ENCODE results near the gene PALD1. TPM values are rescaled to one million over a fixed set of nuclear protein-coding genes. Genes with fewer than 3 reads are reported as not detected.

Gene PALD1
- total RNA-seq, 4 donors from 2014 or later: 5.4 to 10.9 (median 9.2) TPM

DNA sequence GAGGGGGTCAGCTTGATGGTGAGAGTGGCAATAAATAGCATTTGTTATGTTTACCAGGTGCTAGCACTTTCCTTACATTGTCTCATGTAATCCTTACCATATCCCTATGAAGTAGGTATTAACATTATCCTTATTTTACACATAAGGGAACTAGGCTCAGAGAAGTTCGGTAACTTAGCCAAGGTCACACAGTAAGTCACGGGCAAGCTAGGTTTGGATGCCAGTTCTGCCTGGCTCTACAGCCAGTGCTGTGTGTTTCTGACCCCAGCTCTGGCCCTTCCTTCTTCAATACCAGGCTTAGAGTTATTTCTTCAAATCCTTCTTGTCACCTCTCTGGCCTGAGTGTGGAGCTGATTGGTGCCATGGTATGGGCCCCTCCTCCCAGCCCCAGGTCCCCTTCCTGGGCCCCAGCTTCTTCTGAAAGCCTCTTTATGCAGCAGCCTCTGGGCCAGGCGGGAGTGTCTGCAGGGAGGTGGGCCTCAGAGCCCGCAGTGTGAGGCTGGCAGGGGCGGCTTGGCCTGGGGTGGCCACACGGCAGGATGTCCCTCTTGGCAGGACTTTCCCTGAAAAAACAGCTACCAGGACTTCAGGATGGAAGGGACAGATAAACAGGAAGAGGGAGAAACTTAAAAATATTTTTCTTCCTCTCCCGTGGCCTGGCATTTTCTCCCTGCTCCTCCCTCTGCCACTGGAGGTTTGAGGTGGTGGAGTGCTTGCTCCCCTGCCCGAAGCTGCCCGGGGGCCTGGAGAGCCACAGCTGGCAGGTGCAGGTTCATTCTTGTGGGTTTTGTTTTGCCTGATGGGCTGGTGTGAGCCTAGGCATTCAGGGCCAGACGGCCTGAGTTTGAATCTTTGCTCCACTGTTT lies 20.6 kb downstream of the PALD1 start:
- Histone ChIP-seq H3K27ac (peak overlapping the region in 2 of 4 donors; percentile 35 to 68), H3K9me3 (no peaks in the 10 kb centered on the region), H3K4me1 (peaks cover 0 to 34% (median 11%) of the 10 kb centered on the region in 4 donors), H3K4me3 (no peak overlapping the region), H3K36me3 (no peaks in the 10 kb centered on the region), H3K27me3 (no peaks in the 10 kb centered on the region)
- 36 to 44% methylated on average over 10 of the region's 10 CpGs for WGBS, 2 donors
- no peak for DNase-seq (ENCODE audit: low spot score in 2 of 2)
- TF ChIP-seq, protein P1, sequence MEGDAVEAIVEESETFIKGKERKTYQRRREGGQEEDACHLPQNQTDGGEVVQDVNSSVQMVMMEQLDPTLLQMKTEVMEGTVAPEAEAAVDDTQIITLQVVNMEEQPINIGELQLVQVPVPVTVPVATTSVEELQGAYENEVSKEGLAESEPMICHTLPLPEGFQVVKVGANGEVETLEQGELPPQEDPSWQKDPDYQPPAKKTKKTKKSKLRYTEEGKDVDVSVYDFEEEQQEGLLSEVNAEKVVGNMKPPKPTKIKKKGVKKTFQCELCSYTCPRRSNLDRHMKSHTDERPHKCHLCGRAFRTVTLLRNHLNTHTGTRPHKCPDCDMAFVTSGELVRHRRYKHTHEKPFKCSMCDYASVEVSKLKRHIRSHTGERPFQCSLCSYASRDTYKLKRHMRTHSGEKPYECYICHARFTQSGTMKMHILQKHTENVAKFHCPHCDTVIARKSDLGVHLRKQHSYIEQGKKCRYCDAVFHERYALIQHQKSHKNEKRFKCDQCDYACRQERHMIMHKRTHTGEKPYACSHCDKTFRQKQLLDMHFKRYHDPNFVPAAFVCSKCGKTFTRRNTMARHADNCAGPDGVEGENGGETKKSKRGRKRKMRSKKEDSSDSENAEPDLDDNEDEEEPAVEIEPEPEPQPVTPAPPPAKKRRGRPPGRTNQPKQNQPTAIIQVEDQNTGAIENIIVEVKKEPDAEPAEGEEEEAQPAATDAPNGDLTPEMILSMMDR (IDR thresholded peaks at IDR 0.05): no peak
- no peak for TF ChIP-seq POLR2A (IDR thresholded peaks at IDR 0.05)
- no peak for TF ChIP-seq EP300 (IDR thresholded peaks at IDR 0.05)

DNA sequence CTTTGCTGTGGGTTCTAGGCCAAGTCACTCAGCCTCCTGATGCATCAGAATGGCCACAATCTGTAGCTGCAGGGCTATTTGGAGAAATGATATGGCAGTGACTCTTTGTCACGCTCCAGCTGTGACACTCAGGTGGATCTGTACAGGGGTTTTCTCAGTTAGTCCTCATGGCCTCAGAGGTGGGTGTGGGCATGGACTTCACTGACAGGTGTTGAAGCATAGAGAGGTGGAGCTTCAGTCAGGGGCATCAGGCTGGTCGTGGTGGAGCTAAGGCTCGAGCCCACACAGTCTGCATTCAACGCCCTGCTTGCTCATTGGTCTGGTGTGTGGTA lies 21.2 kb downstream of the PALD1 start:
- Histone ChIP-seq H3K36me3 (no peaks in the 10 kb centered on the region), H3K27me3 (no peaks in the 10 kb centered on the region), H3K4me3 (no peak overlapping the region), H3K27ac (peak overlapping the region in 2 of 4 donors; percentile 35 to 68), H3K9me3 (no peaks in the 10 kb centered on the region), H3K4me1 (peaks cover 0 to 34% (median 9%) of the 10 kb centered on the region in 4 donors)
- TF ChIP-seq POLR2A (IDR thresholded peaks at IDR 0.05): no peak
- DNase-seq (ENCODE audit: low spot score in 2 of 2): no peak
- 83 to 86% methylated on average over 4 of the region's 4 CpGs for WGBS, 2 donors

DNA sequence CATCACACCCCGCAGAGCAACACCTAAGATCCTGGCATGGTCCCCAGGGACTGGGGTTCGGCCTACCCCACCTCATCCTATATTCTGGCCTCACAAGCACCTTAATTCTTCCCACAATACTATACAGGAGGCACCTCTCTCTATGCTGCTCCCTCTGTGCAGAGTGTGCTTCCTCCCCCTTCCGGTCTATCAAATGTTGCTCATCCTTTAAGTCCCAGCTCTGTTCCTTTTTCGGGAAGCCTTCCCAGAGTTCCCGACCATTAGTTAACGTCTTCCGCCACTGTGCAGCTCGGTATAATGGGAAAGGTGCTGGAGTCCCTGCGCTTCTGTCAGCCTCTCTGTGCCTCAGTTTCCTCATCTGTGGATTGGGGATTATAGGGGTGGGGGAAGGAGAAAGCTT lies 21.8 kb downstream of the PALD1 start:
- H3K27me3 ChIP-seq: no peaks in the 10 kb centered on the region
- TF ChIP-seq EP300 (IDR thresholded peaks at IDR 0.05): no peak
- no peak for TF ChIP-seq POLR2A (IDR thresholded peaks at IDR 0.05)
- TF ChIP-seq, protein P1 (IDR thresholded peaks at IDR 0.05): no peak
- H3K4me1 ChIP-seq: peaks cover 0 to 34% (median 7%) of the 10 kb centered on the region in 4 donors
- H3K36me3 ChIP-seq: no peaks in the 10 kb centered on the region
- no peak overlapping the region for H3K4me3 ChIP-seq
- 75 to 96% methylated on average over 9 of the region's 9 CpGs for WGBS, 2 donors
- DNase-seq (ENCODE audit: low spot score in 2 of 2): no peak
- H3K9me3 ChIP-seq: no peaks in the 10 kb centered on the region
- no peak overlapping the region for H3K27ac ChIP-seq

DNA sequence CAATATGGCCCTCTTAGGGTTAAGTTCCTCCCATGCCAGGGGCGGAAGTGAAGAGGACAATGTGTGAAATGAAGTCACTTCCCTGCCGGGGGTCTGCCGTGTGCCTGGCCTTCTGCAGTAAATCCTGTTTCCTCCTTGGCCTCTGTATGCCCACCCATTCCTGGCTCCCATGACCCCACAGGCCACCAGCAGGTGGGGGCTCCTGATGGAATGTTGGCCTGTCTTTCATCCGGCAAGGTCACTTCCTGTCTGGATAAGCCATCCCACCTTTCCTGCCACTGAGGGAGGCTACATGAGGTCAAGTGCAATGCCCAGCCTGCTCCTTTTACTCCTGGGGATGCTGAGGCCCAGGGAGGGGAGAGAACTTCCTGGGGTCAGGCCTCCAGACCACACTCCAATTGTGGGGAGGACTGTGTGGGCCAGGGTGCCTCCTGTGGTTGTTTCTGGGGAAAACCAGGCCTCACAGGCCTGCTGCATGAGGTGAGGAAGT lies 22.3 kb downstream of the PALD1 start:
- H3K27me3 ChIP-seq: no peaks in the 10 kb centered on the region
- H3K9me3 ChIP-seq: no peaks in the 10 kb centered on the region
- H3K27ac ChIP-seq: peak overlapping the region in 1 of 4 donors; percentile 23
- peaks cover 0 to 34% (median 6%) of the 10 kb centered on the region in 4 donors for H3K4me1 ChIP-seq
- no peak for DNase-seq (ENCODE audit: low spot score in 2 of 2)
- 41 to 52% methylated on average over 4 of the region's 4 CpGs for WGBS, 2 donors
- H3K36me3 ChIP-seq: no peaks in the 10 kb centered on the region
- peak in 1 of 2 donors; percentile 34 for TF ChIP-seq EP300 (IDR thresholded peaks at IDR 0.05)
- TF ChIP-seq, protein P1 (IDR thresholded peaks at IDR 0.05): no peak
- no peak overlapping the region for H3K4me3 ChIP-seq

DNA sequence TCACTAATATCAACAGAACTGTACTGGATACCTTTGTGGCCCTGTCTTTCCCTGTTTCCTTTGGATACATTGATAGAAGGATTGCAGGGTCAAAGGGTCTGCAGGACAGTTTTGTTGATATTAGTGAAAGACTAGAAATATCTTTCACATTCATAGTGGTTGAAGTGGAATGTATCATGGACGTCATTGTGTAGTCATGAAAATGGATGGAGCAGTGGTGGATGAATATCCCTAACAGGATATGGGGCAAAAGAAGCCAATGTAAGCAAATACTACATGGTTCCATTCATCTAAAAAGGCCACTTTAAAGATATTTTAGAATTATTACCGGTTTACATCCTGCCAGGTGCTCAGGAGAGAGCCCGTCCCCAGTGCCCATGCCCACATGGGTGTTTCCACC lies 23.8 kb downstream of the PALD1 start:
- no peak for DNase-seq (ENCODE audit: low spot score in 2 of 2)
- H3K4me3 ChIP-seq: no peak overlapping the region
- H3K4me1 ChIP-seq: peaks cover 0 to 34% (median 6%) of the 10 kb centered on the region in 4 donors
- TF ChIP-seq EP300 (IDR thresholded peaks at IDR 0.05) (no peak), POLR2A (IDR thresholded peaks at IDR 0.05) (no peak)
- TF ChIP-seq, protein P1 (IDR thresholded peaks at IDR 0.05): no peak
- H3K9me3 ChIP-seq: no peaks in the 10 kb centered on the region
- no peak overlapping the region for H3K27ac ChIP-seq
- H3K27me3 ChIP-seq: no peaks in the 10 kb centered on the region
- WGBS, 2 donors: 89 to 98% methylated on average over 3 of the region's 3 CpGs
- H3K36me3 ChIP-seq: no peaks in the 10 kb centered on the region

Data from tibial nerve (tissue), 4 donors.